ENCODE results near the gene ANKRD50. TPM values are rescaled to one million over a fixed set of nuclear protein-coding genes. Genes with fewer than 3 reads are reported as not detected.

ANKRD50 gene
- total and polyA plus RNA-seq, 2 of the 4 experiments (the other 2 are of a cell fraction), result 8.1 to 35.3 TPM

DNA sequence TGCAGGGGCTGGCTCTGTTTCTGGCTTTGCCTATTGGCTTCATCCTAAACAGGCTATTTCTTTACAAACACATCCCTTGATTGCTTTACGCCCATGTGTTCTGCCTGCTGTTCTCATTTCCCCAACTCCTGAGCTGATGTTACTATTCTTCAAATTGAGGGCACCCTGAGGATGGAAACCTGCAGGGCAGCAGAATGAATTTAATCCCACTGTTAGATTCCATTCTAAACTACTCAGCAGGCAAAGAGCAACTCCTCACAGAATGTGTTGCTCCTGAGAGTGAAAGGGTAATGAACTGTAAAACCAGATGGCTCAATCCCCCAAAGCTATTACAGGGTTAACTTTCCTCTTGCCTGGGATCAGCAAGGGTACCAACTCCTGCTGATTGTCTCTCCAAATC, 75.7 kb downstream of the ANKRD50 start:
- no peaks in the 10 kb centered on the region for H4K20me1 ChIP-seq (ENCODE audit: insufficient read depth, low read length)
- no peak overlapping the region for H2AK9ac ChIP-seq (replicated peaks; ENCODE audit: low read depth, low read length, poor library complexity)
- H3K4me2 ChIP-seq (ENCODE audit: low read depth, low read length), result no peak overlapping the region
- H3K18ac ChIP-seq (ENCODE audit: low read depth, low read length), result no peak overlapping the region
- WGBS, 2 experiments (ENCODE audit: extremely low coverage in 2 of 2, insufficient read length in 1 of 2), result 80% methylated on average over 1 of the region's 1 CpG; no CpG with 5 or more reads in 1 of the 2 experiments
- no peak overlapping the region for H4K8ac ChIP-seq (ENCODE audit: low read depth in 2 of 2, low read length in 2 of 2)
- no peak overlapping the region for H3K9ac ChIP-seq (ENCODE audit: low read depth, low read length)
- no peak overlapping the region for H2BK5ac ChIP-seq (ENCODE audit: low read depth, low read length, poor library complexity, severe bottlenecking)
- no peak overlapping the region for H3K23ac ChIP-seq (ENCODE audit: low read depth, low read length)
- BruUV-seq (replicated peaks), result no TSS peak
- no peak overlapping the region for H2BK20ac ChIP-seq (ENCODE audit: low read depth, low read length)
- no peaks in the 10 kb centered on the region for H3K9me1 ChIP-seq (ENCODE audit: insufficient read depth, low read length)
- in situ Hi-C loops (cut with MboI; ENCODE audit: low sequenced_read_pairs) (no loop called here), intact Hi-C loops (cut with micrococcal nuclease) (no loop called here), dilution Hi-C loops (cut with HindIII; ENCODE audit: low sequenced_read_pairs, unreplicated experiment) (no loop called here)
- no peak overlapping the region for H3K27ac ChIP-seq (ENCODE audit: insufficient read depth, low read length)
- ChIA-PET POLR2A (ENCODE audit: unreplicated experiment) (no interaction called here), CTCF (no interaction called here)
- no peaks in the 10 kb centered on the region for H3K27me3 ChIP-seq (ENCODE audit: control insufficient read depth, insufficient read depth, low read length)
- H2BK120ac ChIP-seq (ENCODE audit: low read depth, low read length), result no peak overlapping the region
- no peaks in the 10 kb centered on the region for H3K79me1 ChIP-seq (ENCODE audit: low read depth in 1 of 2, low read length in 2 of 2)
- H2AFZ ChIP-seq (replicated peaks; ENCODE audit: low read length, poor library complexity), result no peak overlapping the region
- no peak overlapping the region for H2AK5ac ChIP-seq (ENCODE audit: low read depth, low read length)
- DNase-seq (no peak), ATAC-seq (ENCODE audit: low read depth) (no peak)
- H3K56ac ChIP-seq (ENCODE audit: extremely low read depth, insufficient read depth, low read length), result no peak overlapping the region
- no peak overlapping the region for H4K5ac ChIP-seq (ENCODE audit: low read depth, low read length)
- no peak overlapping the region for H3K14ac ChIP-seq (replicated peaks; ENCODE audit: low read depth, low read length)
- H3K4me3 ChIP-seq (ENCODE audit: insufficient read depth, low read depth, low read length), result no peak overlapping the region
- H3K9me3 ChIP-seq (ENCODE audit: control insufficient read depth, insufficient read depth, low read length), result no peaks in the 10 kb centered on the region
- TF ChIP-seq RFX5 (IDR thresholded peaks at IDR 0.05; ENCODE audit: low read depth, low read length), result no peak
- TF ChIP-seq FOS (IDR thresholded peaks at IDR 0.05; ENCODE audit: low read depth, low read length), result no peak
- no peak for TF ChIP-seq RAD21 (IDR thresholded peaks at IDR 0.05; ENCODE audit: low read length)
- TF ChIP-seq NFE2L2 (IDR thresholded peaks at IDR 0.05; ENCODE audit: low read depth, low read length), result no peak
- TF ChIP-seq, protein P1, sequence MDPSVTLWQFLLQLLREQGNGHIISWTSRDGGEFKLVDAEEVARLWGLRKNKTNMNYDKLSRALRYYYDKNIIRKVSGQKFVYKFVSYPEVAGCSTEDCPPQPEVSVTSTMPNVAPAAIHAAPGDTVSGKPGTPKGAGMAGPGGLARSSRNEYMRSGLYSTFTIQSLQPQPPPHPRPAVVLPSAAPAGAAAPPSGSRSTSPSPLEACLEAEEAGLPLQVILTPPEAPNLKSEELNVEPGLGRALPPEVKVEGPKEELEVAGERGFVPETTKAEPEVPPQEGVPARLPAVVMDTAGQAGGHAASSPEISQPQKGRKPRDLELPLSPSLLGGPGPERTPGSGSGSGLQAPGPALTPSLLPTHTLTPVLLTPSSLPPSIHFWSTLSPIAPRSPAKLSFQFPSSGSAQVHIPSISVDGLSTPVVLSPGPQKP (IDR thresholded peaks at IDR 0.05; ENCODE audit: borderline replicate concordance, low read depth, low read length), result no peak
- no peak for TF ChIP-seq CEBPB (IDR thresholded peaks at IDR 0.05; ENCODE audit: low read depth, low read length)
- TF ChIP-seq, protein P2, sequence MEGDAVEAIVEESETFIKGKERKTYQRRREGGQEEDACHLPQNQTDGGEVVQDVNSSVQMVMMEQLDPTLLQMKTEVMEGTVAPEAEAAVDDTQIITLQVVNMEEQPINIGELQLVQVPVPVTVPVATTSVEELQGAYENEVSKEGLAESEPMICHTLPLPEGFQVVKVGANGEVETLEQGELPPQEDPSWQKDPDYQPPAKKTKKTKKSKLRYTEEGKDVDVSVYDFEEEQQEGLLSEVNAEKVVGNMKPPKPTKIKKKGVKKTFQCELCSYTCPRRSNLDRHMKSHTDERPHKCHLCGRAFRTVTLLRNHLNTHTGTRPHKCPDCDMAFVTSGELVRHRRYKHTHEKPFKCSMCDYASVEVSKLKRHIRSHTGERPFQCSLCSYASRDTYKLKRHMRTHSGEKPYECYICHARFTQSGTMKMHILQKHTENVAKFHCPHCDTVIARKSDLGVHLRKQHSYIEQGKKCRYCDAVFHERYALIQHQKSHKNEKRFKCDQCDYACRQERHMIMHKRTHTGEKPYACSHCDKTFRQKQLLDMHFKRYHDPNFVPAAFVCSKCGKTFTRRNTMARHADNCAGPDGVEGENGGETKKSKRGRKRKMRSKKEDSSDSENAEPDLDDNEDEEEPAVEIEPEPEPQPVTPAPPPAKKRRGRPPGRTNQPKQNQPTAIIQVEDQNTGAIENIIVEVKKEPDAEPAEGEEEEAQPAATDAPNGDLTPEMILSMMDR (conservative IDR thresholded peaks at IDR 0.05; ENCODE audit: low read depth, low read length), result no peak
- no peak for TF ChIP-seq POLR2A (IDR thresholded peaks at IDR 0.05; ENCODE audit: low read depth, low read length)
- TF ChIP-seq MAZ (IDR thresholded peaks at IDR 0.05; ENCODE audit: borderline replicate concordance, low read depth, low read length), result no peak
- no peak for TF ChIP-seq MXI1 (IDR thresholded peaks at IDR 0.05; ENCODE audit: borderline replicate concordance, low read depth, low read length)
- TF ChIP-seq BHLHE40 (IDR thresholded peaks at IDR 0.05; ENCODE audit: low read depth, low read length), result no peak
- TF ChIP-seq CHD1 (IDR thresholded peaks at IDR 0.05; ENCODE audit: low read depth, low read length), result no peak
- no peak for TF ChIP-seq RCOR1 (IDR thresholded peaks at IDR 0.05; ENCODE audit: insufficient replicate concordance, low read length)
- TF ChIP-seq SMC3 (IDR thresholded peaks at IDR 0.05; ENCODE audit: low read depth, low read length), result no peak
- no peak for TF ChIP-seq MAFK (IDR thresholded peaks at IDR 0.05; ENCODE audit: low read depth, low read length)
- TF ChIP-seq, protein P3, sequence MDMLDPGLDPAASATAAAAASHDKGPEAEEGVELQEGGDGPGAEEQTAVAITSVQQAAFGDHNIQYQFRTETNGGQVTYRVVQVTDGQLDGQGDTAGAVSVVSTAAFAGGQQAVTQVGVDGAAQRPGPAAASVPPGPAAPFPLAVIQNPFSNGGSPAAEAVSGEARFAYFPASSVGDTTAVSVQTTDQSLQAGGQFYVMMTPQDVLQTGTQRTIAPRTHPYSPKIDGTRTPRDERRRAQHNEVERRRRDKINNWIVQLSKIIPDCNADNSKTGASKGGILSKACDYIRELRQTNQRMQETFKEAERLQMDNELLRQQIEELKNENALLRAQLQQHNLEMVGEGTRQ (IDR thresholded peaks at IDR 0.05; ENCODE audit: low read depth, low read length), result no peak
- no peaks in the 10 kb centered on the region; the same call in 1 of the 2 replicates for H3K4me1 ChIP-seq (ENCODE audit: control insufficient read depth, insufficient read depth, low read length)
- no peaks in the 10 kb centered on the region for H3K36me3 ChIP-seq (ENCODE audit: control insufficient read depth, insufficient read depth, low read length)
- H3K4ac ChIP-seq (ENCODE audit: low read depth, low read length), result no peak overlapping the region
- H4K91ac ChIP-seq (ENCODE audit: insufficient read depth, low read depth, low read length), result no peak overlapping the region
- H2BK15ac ChIP-seq (ENCODE audit: low read depth, low read length), result no peak overlapping the region

Measured in IMR-90 (cell line).